ENCODE measurements around the gene ZNHIT2.
A peak's percentile ranks its signal among the peaks of the same experiment; 100 is the strongest.
"Not testable (repeated sequence)": the region's sequence is repeated elsewhere in the genome, so short reads cannot be mapped to it uniquely, and the experiment has no call there.

The ZNHIT2 gene

DNA sequence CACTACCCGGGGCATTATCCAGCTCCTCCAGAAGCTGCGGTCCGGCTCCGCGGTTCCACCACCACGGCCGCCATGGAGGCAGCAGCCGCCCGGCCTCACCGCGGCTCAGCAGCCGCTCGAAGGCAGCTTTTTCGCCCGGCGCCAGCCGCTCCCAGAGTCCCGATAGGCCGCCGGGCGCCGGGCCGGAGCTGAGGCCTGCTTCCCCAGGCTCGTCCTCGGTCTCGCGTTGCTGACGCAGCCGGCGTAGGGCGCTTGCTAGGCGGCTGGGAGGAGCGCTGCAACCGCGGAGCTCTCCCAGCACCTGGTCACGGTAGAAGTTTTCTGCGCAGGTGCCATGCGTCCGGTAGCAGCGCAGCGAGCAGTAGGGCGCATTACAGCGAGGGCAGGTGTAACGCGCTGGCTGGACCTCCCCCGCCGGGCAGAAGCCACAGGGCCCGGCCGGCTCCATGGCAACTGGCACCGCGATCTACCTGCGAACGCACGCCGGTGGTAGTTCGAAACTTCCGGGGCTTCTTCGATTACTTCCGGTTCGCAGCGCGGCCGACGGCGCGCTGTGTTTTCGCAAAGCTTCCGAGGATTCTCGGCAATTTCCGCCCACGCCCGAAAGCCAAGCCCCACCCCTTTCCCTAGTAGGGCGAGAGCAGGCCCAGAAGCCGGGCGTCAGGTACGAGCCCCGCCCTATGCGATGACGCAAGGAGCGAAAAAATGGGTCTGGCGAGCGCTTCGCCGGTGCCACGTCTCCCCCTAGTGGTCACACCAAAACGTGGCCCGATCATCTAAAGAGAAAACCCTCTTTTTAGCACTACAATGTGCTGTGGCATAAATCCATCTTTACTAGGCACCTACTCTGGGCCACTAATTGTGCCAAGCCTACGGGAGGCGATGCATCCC, at the start of gene ZNHIT2:
Gene ZNHIT2, minus strand, starts transcription at position 496 of the 891 bp plus-strand sequence. Its CDS starts 48 bp downstream, at position 448.
- peak; percentile 100 for DNase-seq (ENCODE audit: low read depth in 2 of 2)

DNA sequence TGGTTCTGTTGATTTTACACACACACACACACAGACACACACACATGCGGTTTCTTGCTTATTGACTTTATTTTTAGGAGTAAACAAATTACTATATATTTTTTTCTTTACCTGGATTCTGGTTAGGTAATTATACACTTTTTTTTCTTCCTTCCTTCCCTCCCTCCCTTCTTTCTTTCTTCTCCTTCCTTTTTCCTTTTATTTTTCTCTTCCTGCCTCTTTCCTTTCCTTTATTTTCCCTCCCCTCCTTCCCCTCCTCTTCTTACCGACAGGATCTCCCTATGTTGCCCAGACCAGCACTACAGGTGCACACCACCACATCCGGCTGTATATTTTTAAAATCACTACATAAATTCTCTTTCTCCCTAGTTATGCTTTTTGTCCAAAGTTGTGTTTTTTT, 49.4 kb upstream of the ZNHIT2 start:
- no peak for DNase-seq (ENCODE audit: low read depth in 2 of 2)

- no peak for DNase-seq (ENCODE audit: low read depth in 2 of 2)
These were observed 48.2 kb upstream of the ZNHIT2 start for GRCh38 chr11:65165410-65166317.

DNA sequence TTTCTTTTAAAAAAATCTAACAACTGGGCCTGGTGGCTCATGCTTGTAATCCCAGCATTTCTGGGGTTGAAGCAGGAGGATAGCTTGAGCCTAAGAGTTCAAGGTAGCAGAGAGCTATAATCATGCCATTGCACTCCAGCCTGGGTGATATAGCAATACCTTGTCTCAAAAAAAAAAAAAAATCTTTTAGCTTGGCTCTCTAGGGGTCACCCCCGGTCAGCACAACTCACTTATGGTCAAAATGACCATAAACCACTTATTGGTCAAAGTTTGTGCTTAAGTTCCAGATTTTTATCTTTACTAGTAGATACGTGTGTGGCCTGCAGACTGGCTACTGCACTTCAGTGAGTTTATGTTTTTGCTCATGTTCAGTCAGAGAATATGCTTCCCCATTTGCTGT, 46.2 kb upstream of the ZNHIT2 start:
- no peak for DNase-seq (ENCODE audit: low read depth in 2 of 2)

DNA sequence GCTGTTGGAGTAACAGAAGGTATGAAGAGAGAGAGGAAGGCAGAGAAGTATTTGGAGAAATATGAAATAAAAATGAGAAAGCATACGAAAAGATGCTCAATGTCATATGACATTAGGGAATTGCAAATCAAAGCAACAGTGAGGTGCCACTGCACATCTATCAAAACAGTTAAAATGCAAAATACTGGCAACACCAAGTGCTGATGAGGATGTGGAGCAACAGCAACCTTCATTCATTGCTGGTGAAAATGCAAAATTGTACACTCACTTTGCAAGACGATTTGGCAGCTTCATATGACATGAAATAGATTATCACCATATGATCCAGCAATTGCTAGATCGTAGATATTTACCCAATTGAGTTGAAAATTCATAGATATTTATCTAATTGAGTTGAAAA, 43.1 kb upstream of the ZNHIT2 start:
- DNase-seq (ENCODE audit: low read depth in 2 of 2), result no peak

- no peak for DNase-seq (ENCODE audit: low read depth in 2 of 2)
These were observed 41.5 kb upstream of the ZNHIT2 start for GRCh38 chr11:65159012-65159411.

DNA sequence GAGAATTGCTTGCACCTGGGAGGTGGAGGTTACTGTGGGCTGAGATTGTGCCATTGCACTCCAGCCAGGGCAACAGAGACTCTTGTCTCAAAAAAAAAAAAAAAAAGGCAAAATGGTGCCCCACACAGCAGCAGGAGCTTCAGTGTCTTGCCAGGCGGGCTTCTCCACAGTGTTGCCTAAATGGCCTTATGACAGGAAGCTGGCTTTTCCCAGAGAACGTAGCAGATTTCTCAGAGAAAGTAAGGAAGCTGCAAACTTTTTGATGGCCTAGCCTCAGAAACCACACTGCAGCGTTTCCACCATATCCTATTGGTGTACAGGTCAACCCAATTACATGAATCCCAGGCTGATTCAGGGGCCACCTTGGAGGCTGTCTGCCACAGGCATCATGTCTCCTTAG, 39.8 kb upstream of the ZNHIT2 start:
- no peak for DNase-seq (ENCODE audit: low read depth in 2 of 2)

DNA sequence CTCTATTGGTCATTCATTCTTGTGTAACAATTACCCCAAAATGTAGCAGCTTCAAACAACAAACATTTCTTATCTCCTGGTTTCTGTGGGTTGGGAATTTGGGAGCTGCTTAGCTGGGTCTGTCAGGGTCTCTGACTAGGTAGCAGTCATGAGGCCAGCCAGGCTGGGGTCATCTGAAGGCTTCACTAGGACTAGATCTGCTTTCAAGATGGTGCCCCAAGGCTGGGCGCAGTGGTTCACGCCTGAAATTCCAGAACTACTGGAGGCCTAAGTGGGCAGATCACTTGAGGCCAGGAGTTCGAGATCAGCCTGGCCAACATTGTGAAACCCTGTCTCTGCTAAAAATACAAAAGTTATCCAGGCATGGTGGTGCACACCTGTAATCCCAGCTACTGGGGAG, 39.4 kb upstream of the ZNHIT2 start:
- no peak for DNase-seq (ENCODE audit: low read depth in 2 of 2)

GRCh38 chr11:65156256-65156655, 38.8 kb upstream of the ZNHIT2 start:
- DNase-seq (ENCODE audit: low read depth in 2 of 2), result no peak

- DNase-seq (ENCODE audit: low read depth in 2 of 2), result no peak
These were observed 34.6 kb upstream of the ZNHIT2 start for GRCh38 chr11:65152122-65152521.

- DNase-seq (ENCODE audit: low read depth in 2 of 2), result no peak
These were observed 33.9 kb upstream of the ZNHIT2 start for GRCh38 chr11:65151331-65151899.

DNA sequence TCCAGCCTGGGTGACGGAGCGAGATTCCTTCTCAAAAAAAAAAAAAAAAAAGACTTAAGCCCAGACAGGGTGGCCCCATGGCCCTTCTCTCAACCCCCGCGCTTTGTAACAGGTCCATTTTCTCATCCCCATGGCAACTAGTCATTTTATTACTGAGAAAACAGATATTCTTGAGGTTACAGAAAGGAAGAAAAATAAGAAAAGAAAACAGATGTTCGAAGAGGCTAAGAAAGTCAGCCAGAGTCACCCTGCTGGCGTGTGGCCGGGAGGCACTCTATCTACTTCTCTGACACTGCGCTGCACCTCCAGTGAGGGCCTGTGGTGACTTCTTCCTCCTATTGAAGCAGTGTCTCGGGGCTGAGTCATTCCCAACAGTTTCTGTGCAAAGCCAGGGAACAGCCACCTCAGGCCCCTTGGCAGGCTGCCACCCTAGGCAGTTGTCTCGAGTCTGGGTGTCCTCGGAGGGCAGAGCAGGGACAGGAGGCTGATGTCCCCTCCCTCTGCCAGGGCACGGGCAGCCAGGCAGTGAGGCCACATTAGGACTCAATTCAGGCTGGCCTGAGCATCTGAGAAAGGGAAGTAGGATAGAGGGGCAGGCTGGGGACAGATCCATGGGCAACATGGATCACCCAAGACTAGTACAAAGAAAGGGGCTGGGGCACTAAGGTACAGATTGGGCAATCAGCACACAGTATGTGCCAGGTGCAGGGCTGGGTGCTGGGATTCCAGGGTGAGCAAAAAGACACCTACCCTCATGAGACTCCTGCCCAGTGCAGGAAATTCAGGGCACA, 33.2 kb upstream of the ZNHIT2 start:
- no peak for DNase-seq (ENCODE audit: low read depth in 2 of 2)

DNA sequence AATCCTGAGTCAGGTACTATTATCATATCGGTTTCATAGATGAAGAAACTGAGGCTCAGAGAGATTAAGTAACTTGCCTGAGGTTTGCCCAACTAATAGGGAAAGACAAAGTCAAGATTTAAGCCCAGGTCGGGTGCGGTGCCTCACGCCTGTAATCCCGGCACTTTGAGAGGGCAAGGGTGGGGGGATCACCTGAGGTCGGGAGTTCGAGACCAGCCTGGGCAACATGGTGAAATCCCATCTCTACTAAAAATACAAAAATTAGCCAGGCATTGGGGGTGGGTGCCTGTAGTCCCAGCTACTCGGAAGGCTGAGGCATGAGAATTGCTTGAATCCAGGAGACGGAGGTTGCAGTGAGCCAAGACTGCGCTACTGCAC, 32.6 kb upstream of the ZNHIT2 start:
- DNase-seq (ENCODE audit: low read depth in 2 of 2), result not testable (repeated sequence)

GRCh38 chr11:65148657-65149056, 31.2 kb upstream of the ZNHIT2 start:
- DNase-seq (ENCODE audit: low read depth in 2 of 2), result no peak

DNA sequence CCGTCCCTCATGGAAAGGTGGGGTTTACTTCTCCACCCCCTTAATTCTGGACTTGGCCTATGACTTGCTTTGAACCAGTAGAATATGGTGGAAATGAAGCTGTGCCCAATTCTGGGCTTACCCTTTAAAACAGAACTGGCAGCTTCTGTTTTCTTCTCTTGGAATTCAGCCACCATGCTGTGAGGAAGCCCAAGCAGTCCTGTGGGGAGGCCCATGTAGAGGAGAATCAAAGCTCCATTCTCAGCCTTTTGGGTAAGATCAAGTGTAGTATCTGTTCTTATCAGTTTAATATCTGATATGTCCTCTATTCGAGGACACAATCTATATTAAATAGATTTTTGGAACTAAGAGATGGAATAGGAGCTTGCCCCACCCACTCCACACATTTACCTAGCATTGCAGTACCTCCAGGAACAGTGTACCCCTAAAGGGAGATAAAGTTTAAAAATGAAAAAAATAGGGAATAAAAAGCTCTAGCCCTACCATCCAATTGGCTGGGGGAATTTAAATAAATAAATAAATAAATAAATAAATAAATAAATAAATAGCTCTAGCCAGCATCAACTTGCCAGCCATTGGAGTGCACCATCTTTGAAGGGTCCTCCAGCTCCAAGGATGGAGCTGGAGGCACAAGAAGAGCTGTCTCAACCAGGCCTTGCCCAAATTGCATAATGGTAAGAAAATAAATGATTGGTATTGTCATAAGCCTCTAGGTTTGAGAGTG, 30.0 kb upstream of the ZNHIT2 start:
- no peak for DNase-seq (ENCODE audit: low read depth in 2 of 2)

DNA sequence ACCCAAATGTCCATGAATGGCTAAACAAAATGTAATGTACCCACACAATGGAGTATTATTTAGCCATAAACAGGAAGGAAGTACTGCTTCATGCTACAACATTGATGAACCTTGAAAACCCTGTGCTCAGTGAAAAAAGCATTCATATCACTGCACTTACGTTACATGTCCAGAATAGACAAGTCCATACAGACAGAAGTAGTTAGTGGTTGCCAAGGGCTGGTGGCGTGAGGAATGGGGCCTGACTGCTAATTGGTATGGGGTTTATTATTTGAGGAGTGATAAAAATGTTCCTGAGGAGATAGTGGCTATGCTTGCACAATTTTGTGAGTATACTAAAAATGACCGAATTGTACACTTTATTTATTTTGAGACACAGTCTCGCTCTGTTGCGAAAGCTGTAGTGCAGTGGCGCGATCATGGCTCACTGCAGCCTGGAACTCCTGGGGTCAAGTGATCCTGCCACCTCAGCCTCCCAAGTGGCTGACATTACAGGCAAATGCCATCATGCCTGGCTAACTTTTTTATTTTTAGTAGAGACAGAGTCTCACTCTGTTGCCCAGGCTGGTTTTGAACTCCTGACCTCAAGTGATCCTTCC, 24.5 kb upstream of the ZNHIT2 start:
- DNase-seq (ENCODE audit: low read depth in 2 of 2), result no peak

DNA sequence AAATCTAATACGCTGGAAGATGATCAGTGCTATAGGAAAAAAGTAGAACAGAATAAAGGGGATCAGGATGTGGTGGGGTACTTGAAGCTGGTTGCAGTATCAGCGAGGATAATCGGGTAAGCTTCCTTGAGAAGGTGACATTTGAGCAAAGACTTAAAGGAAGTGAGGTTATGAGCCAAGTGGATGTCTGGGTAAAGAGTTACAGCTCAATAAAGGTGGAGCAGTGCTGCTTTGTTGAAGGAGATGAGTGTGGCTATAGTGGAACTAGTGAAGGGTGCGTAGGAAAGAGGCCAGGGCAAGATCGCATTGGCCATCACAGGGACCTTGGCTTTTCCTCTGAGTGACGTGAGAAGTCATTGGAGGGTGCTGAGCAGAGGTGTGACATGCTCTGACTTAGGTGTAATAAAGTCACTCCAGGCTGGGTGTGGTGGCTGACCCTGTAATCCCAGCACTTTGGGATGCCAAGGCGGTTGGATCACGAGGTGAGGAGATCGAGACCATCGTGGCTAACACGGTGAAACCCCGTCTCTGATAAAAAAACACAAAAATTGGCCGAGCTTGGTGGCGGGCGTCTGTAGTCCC, 19.1 kb upstream of the ZNHIT2 start:
- no peak for DNase-seq (ENCODE audit: low read depth in 2 of 2)

DNA sequence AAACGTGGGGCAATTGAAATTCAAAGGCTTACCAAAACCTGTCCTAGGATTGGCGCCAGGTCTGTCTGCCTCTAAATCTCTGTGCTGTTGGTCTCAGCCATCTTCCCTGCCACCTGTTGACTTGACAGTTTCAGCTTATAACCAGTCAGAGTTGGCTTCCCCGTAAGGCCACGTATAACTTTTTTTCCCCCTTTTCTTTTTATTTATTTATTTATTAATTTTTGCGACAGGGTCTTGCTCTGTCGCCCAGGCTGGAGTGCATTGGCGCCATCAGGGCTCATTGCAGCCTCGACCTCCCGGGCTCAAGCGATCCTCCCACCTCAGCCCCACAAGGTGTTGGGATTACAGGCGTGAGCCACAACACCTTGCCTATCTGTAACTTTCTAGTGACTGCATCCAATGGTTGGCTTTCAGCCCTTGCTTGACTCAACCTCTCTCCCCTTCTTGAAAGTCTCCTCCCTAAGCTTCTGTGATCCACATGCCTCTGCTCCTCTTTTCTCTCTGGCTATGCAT, 18.2 kb upstream of the ZNHIT2 start:
- DNase-seq (ENCODE audit: low read depth in 2 of 2), result no peak

DNA sequence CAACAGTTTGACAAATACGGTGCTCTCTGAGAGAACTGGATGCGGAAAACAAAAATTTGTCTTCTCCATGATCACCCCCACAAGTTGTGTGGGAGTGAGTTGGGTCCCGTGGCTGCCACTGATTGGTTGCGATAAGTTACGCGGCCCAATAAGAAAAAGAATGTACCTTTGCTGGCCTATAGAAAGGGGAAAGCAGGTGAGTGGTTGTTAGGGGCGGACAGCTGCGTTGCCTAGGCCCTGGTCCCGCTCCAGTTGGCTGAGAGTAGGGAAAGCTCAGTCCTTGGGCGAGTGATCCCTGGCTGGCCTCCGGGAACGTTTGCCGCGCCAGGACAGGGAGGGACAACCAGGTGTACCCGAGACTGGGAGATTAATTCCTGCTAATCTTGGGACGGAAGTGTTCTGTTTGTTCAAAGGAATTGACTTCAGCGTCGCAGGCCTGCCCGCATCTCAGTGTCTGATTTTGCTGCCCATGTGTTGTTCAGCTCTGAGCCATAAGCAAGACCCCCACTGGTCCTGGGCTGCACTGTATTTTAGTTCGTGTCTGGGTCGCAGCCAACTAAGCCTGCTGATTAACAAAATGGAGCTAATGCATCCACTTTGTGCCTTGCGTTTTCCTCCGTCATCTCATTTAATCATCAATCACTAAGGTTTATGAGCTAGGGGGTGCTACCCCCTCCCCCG, 17.6 kb upstream of the ZNHIT2 start:
- DNase-seq (ENCODE audit: low read depth in 2 of 2), result peak; percentile 66 to 72

Measured in stimulated activated CD4-positive, alpha-beta T cell treated with anti-CD3 and anti-CD28 coated beads, Interleukin-12 subunit alpha, Interleukin-12 subunit beta, amount 100 ng/mL, for 24 hours (primary cell).